HG03521 (cell line): Measurements from ENCODE around the gene FRMD4A.

Source experiments
- ATAC-seq: cut with Tn5 transposase; IDR thresholded peaks from one replicate; pipeline ENCODE4 v1.9.1; 2021; ENCODE audit warnings: mild to moderate bottlenecking, moderate library complexity; ENCODE audit not compliant: unreplicated experiment

The FRMD4A gene

DNA sequence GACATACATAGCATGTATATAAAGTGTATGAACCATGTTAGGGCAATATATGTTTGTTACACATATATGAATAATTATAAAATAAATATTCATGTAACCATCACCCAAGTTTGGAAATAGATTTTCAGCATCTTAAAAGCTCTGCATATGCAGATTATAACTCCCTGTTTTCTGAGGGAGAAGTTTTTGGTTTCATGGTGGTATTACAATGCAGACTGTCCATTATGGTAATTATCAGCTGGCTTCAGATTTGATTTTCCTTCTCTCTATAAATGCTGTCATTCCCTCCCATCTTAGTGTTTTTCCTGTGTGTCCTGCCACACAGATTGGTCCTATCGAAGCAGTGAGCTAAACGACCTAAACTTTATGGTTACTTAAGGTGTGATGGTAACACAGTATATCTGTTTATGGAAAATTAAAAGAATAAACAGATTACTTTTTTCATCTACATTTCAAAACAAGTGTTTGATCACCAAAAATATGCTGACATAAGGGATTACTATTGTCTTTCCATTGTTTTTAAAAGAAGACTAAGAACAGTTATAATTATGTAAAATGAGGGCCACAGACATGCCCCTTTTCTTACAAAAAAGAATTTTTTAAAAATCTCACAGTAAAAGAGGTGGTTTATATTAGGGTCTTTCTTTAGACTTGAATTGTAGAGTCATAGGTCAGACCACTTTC, 726.2 kb downstream of the FRMD4A start:
- ATAC-seq = no peak

DNA sequence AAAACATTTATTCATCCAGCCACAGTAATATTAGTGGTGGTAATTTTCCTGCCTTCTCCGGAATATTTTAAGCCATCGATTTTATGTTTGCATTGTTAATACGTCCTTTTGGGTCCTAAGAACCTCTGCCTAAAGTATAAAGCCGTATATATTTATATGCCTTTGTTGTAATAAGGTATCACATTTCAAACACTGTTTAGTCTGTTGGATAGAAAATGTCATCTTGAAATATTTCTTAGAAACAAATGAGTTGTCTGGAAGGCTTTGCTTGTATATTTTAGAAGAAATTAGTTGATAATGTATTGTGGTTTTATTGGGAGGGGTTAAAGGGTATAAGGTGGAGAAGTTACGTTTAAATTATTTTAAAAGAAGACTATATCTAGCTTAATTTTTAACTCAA, 732.8 kb downstream of the FRMD4A start:
- ATAC-seq = no peak

DNA sequence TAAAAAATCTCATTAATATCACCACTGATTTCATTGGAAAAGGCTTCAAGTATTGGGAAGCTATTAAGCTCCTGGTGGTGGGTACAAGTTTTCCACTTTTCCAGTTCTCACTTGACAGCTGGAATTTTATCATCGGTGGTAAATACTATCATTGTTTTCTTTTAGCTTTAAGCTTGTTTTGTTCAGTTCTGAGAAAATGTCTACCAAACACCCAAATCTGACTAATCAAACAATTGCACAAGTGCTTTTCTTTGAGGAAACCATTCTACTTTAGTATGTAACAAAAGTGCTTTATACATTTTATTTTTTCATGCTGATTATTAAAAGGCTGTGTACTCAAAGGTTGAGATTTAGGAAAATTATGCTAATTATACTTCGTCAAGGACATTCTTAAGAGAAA, 736.1 kb downstream of the FRMD4A start:
- ATAC-seq = no peak
